ENCODE results near the gene BNC2. TPM values are rescaled to one million over a fixed set of nuclear protein-coding genes. Genes with fewer than 3 reads are reported as not detected.

BNC2 gene
- total RNA-seq, 2 donors from 2014 or later = 0.99 to 1.8 TPM

DNA sequence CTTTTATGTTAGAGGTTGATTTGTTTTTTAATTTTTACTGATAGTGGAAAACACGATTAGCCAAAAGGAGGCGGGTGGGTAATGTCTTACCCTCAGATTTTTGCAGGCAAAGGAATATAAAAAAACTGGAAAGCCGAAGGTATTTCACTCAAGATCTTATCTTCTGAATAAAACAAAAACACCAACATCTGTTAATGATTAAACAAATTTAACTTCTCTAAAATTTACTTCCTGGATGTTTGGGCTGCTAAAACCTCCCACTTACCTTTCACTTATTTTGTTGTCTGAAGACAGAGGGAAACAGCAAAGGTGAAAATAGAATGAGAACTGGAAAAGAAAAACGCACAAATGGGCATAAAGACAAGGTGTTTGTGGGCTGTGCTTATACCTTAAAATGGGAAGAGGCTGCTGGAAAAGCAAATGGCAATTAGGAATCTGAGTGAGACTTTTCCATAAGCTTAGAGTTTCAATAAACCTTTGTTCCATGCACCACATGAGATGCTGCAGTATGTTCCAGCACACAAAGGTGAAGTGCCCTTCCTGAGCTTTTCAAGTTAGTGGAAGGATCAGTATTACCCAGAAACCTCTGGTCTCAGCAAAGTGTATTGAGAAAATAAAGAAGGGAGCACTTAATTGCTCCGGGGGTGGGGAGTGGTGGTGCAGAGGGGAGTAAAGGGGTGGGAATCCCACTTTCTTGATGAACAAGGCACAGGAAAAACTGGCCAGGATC, 298.3 kb downstream of the BNC2 start:
- no peaks in the 10 kb centered on the region for H3K9me3 ChIP-seq
- H3K4me1 ChIP-seq = peaks cover 8% of the 10 kb centered on the region
- 16 to 20% methylated on average over 5 of the region's 5 CpGs for WGBS, 2 donors
- no peaks in the 10 kb centered on the region for H3K36me3 ChIP-seq (replicated peaks in 1 of 2; ENCODE audit: insufficient read depth in 1 of 2, low read depth in 2 of 2)
- H3K27ac ChIP-seq = peak overlapping the region in 3 of 4 donors; percentile 22 to 55 (median 45)
- no peak for TF ChIP-seq POLR2A (IDR thresholded peaks at IDR 0.05)
- TF ChIP-seq CTCF (IDR thresholded peaks at IDR 0.05) = no peak
- H3K27me3 ChIP-seq = no peaks in the 10 kb centered on the region
- no peak overlapping the region for H3K4me3 ChIP-seq
- intact Hi-C loops (cut with DNase I) = no loop called here
- no peak for DNase-seq
- peak; percentile 42 for ATAC-seq

- 19 to 31% methylated on average over 7 of the region's 7 CpGs for WGBS, 2 donors
- TF ChIP-seq POLR2A (IDR thresholded peaks at IDR 0.05) = no peak
- DNase-seq = no peak
- Histone ChIP-seq H3K36me3 (replicated peaks in 1 of 2; ENCODE audit: insufficient read depth in 1 of 2, low read depth in 2 of 2) (no peaks in the 10 kb centered on the region), H3K4me1 (peaks cover 8% of the 10 kb centered on the region), H3K27me3 (no peaks in the 10 kb centered on the region), H3K9me3 (no peaks in the 10 kb centered on the region), H3K27ac (peak overlapping the region in 1 of 4 donors; percentile 55), H3K4me3 (no peak overlapping the region)
- no peak for ATAC-seq
- intact Hi-C loops (cut with DNase I) = no loop called here
Measured at GRCh38 chr9:16571127-16571802, 299.2 kb downstream of the BNC2 start.

DNA sequence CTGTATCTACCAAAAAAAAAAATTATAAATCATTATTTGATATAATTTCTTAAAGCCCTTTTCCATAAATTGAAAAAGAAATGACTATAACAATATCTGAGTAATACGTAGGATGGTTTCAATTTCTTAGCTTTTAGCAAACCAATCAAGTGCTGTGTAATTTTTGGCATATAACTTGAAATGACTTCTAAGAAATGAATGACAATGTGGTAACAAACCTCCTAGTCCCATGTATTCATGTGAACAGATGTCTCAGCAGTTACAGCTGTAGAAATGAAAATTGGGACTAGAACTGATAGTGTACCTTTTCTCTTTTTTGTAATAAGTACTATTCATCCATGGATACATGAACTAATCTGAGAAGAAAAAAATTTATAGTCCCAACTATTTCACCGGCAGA, 307.0 kb downstream of the BNC2 start:
- Histone ChIP-seq H3K4me1 (no peaks in the 10 kb centered on the region), H3K27ac (no peak overlapping the region), H3K4me3 (no peak overlapping the region), H3K27me3 (no peaks in the 10 kb centered on the region), H3K9me3 (no peaks in the 10 kb centered on the region), H3K36me3 (replicated peaks in 1 of 2; ENCODE audit: insufficient read depth in 1 of 2, low read depth in 2 of 2) (no peaks in the 10 kb centered on the region)
- WGBS, 2 donors = 92 to 96% methylated on average over 2 of the region's 2 CpGs
- TF ChIP-seq CTCF (IDR thresholded peaks at IDR 0.05) (no peak), POLR2A (IDR thresholded peaks at IDR 0.05) (no peak)
- ATAC-seq = no peak
- intact Hi-C loops (cut with DNase I) = no loop called here
- no peak for DNase-seq

DNA sequence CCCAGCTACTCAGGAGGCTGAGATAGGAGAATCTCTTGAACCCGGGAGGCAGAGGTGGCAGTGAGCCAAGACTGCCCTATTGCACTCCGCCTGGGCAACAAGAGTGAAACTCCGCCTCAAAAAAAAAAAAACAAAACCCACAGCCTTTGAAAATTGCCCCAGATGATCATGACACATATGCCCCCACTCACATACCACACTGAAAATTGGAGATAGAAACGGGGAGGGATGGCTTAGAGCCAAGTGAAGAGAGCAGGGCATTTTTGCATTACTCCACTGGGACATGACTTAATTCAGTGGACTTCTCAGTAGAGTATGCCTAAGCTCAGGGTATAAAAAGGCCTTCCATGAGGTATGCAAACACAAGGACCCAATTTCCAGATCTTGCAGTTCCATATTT, 309.3 kb downstream of the BNC2 start:
- no peak overlapping the region for H3K27ac ChIP-seq

More for the DNA sequence above, 309.3 kb downstream of the BNC2 start:
- Histone ChIP-seq H3K4me3 (no peak overlapping the region), H3K4me1 (no peaks in the 10 kb centered on the region), H3K9me3 (no peaks in the 10 kb centered on the region), H3K27me3 (no peaks in the 10 kb centered on the region), H3K36me3 (replicated peaks in 1 of 2; ENCODE audit: insufficient read depth in 1 of 2, low read depth in 2 of 2) (no peaks in the 10 kb centered on the region)
- ATAC-seq = no peak
- TF ChIP-seq CTCF (IDR thresholded peaks at IDR 0.05) (no peak), POLR2A (IDR thresholded peaks at IDR 0.05) (no peak)
- 68 to 82% methylated on average over 4 of the region's 4 CpGs for WGBS, 2 donors
- intact Hi-C loops (cut with DNase I) = no loop called here
- DNase-seq = no peak
